ENCODE results near the gene HPCAL1.

HPCAL1 gene

GRCh38 chr2:10300997-10301940 is 1.4 kb upstream of the HPCAL1 start:
- in situ Hi-C loops (cut with MboI; ENCODE audit: low sequenced_read_pairs), result no loop called here

GRCh38 chr2:10301941-10302478 is 694 bp upstream of the HPCAL1 start:
- in situ Hi-C loops (cut with MboI; ENCODE audit: low sequenced_read_pairs), result no loop called here

GRCh38 chr2:10303181-10303693 is 533 bp downstream of the HPCAL1 start:
- in situ Hi-C loops (cut with MboI; ENCODE audit: low sequenced_read_pairs), result no loop called here

DNA sequence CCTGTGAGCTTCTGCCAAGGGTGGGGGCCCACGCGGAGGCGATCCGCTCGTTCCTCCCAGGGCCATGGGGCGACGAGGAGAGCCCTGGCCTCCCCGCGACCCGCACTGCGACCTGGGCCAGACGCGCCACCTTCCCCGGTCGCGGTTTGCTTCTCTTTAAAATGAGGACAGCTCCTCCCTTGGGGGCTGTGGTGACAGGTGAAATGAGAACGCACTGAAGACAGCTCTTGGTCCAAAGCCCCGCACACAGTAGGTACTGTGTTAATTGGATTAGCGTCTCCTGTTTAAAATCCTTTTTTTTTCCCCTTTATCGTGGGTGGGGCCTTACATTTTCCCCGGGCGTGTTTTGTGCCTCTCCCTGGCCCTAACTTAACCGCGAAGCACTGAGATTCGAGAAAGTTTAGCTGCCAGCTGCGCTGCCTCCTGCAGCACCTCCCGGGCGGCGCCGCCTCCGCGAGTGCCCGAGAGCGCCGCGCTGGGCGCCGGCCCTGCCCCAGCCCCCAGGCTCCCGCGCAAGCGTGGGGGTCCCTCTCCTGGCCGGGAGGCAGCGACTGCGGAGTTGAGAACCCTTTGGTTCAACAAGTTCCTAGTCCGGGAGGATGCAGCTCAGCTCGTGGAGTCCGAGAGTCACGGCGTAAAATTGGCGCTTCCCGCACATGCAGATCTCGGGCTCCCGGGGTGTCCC is 1.1 kb downstream of the HPCAL1 start:
- in situ Hi-C loops (cut with MboI; ENCODE audit: low sequenced_read_pairs), result no loop called here

- in situ Hi-C loops (cut with MboI; ENCODE audit: low sequenced_read_pairs), result no loop called here
Observed at GRCh38 chr2:10304458-10305253, 2.0 kb downstream of the HPCAL1 start.

GRCh38 chr2:10305254-10305635 is 2.5 kb downstream of the HPCAL1 start:
- in situ Hi-C loops (cut with MboI; ENCODE audit: low sequenced_read_pairs), result no loop called here

DNA sequence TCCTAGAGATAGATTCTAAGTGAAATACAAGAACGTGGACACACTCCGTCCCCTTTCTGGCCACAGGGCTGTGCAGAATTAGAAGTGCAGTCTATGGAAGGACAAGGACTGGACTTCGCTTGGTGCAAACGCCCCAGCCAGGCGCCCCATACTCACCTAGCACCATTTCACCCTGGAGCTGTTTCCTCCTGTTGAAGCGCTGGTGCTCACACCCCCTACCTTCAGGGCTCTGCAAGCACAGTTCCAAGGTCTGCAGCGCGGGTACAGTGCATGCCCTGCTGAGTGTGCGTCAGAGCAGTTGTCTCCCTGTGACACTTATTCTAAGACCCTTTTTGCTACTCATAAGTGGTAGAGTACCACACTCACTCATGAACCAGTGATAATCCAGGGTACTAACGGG is 3.0 kb downstream of the HPCAL1 start:
- in situ Hi-C loops (cut with MboI; ENCODE audit: low sequenced_read_pairs), result no loop called here

DNA sequence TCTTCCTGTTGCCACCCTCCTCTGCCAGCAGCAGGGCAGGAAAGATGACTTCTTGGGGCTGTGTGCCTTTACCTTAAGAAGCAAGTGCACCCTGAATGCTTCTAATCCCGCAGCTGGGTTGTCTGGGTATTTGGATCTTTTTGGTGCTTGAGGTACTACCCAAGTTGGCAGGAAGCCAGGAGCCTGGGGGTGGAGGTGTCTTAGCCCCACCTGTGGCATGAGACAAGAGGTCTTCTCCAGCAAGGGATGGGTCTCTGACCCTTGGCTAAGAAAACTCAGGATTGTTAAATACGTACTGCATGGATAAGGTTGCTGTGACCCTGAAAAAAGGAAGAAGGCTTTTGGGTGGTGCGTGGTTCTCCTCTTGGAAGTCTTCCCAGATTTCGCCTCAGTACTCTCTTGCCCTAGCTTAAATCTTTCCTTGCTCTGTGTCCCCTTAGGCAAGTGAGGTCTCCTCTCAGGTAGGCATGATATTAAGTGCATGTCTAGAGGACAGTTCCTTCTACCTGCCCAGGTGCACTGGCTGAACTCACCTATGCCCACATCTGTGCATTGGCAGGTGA is 4.3 kb downstream of the HPCAL1 start:
- in situ Hi-C loops (cut with MboI; ENCODE audit: low sequenced_read_pairs), result no loop called here

DNA sequence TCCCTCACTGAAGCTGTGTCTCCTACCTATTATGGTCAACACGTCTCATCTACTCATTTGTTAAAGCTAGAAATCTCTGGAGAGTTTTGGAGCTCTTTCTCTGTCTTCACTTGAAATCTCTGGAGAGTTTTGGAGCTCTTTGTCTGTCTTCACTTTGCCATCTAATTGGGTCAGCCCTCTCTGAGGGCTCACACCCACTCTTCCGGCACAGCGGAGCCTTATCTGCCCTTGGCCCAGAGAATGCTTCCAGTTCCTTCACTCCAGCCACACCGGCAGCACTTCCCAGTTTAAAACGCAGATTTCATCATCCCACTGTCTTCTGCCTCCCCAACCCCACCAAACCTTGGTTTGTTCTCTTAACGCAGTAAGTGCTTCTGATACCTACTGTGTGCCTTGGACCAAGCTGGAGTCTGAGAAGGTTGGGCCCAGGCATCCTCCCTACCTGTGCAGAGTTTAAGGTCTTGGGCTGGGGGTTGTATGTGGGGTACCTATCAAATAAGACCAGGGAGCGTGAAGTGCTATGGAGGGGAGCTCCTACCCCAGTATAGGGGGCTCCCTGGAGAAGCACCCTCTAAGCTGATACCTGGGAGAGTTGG is 5.0 kb downstream of the HPCAL1 start:
- in situ Hi-C loops (cut with MboI; ENCODE audit: low sequenced_read_pairs), result no loop called here

DNA sequence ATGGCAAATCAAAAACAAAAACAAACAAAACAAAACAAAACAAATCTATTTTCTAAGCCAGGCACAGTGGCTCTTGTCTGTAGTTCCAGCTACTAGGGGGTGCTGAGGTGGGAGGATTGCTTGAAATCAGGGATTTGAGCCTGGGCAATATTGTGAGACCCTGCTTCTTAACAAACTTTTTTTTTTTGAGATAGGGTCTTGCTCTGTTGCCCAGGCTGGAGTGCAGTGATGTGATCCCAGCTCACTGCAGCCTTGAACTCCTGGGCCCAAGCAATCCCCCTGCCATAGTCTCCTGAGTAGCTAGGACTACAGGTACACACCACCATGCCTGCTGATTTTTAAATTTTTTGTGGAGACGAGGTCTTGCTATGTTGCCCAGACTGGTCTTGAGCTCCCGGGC is 6.2 kb downstream of the HPCAL1 start:
- in situ Hi-C loops (cut with MboI; ENCODE audit: low sequenced_read_pairs), result no loop called here

- in situ Hi-C loops (cut with MboI; ENCODE audit: low sequenced_read_pairs), result no loop called here
Observed at GRCh38 chr2:10309286-10309685, 6.6 kb downstream of the HPCAL1 start.

GRCh38 chr2:10310309-10310888 is 7.7 kb downstream of the HPCAL1 start:
- in situ Hi-C loops (cut with MboI; ENCODE audit: low sequenced_read_pairs), result no loop called here

GRCh38 chr2:10311736-10312135 is 9.0 kb downstream of the HPCAL1 start:
- in situ Hi-C loops (cut with MboI; ENCODE audit: low sequenced_read_pairs), result no loop called here

GRCh38 chr2:10312437-10312957 is 9.8 kb downstream of the HPCAL1 start:
- in situ Hi-C loops (cut with MboI; ENCODE audit: low sequenced_read_pairs), result no loop called here

DNA sequence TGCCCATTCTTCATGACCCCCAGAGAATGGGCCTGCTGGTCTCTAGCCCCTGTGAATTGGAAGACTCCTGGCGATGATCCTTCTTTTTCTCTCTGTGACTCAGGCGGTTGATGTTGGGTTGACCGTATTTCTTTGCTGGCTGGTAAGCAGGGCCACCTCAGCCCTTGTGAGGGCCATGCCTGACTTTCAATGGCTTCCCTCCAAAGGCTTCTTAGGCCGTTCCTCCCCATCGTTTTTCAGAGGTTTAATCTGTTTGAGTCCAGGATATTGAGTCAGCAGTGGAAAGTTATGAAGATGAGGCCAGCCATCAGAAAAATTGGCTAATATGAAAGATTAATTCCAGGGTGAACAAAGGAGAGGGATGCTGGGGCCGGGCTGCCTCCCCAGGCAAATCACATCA is 13.6 kb downstream of the HPCAL1 start:
- in situ Hi-C loops (cut with MboI; ENCODE audit: low sequenced_read_pairs), result no loop called here

DNA sequence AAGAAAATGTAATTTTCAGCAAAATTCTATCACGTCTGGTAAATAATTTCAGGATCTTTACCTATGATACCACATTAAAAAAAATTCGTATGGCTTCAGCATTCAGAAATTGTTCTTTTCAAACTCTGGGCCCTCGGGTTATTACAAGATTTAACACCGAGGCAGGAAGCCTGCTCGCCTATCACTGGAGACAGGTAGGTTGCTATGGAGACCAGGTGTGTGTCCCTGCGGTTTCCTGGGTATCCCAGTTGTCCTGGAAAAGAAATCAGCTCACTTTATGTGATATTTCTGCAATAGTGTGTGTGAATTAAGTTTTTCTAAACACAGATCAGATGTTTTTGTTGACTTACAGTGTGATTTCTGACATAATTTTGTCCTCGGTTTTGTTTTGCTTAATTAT is 14.2 kb downstream of the HPCAL1 start:
- in situ Hi-C loops (cut with MboI; ENCODE audit: low sequenced_read_pairs), result no loop called here

GRCh38 chr2:10317646-10318045 is 14.9 kb downstream of the HPCAL1 start:
- in situ Hi-C loops (cut with MboI; ENCODE audit: low sequenced_read_pairs), result no loop called here

DNA sequence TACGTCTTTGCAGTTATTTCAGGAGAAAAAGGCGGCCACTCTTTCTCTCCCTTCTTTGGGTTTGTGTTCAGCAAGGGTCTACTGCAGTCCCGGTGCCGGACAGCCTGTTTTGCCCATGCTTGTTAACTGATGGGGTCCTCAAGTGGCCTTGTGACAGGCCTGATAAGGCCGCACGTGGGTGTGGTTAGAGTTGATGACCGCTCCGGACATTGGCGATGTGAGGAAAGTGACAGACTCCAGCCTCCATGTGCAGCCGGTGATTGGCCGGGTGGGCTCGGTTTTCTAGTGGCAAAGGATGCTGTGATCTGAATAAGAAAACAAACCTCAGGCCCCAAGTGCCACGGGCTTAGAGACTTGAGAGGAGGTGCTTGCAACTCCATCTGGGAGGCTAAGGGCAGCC is 15.6 kb downstream of the HPCAL1 start:
- in situ Hi-C loops (cut with MboI; ENCODE audit: low sequenced_read_pairs), result no loop called here

GRCh38 chr2:10319892-10320574 is 17.3 kb downstream of the HPCAL1 start:
- in situ Hi-C loops (cut with MboI; ENCODE audit: low sequenced_read_pairs), result no loop called here

Measured in hTERT RPE-1 (cell line).